Measurements from ENCODE around the gene TOGARAM2. TPM values are rescaled to one million over a fixed set of nuclear protein-coding genes. Genes with fewer than 3 reads are reported as not detected.

The TOGARAM2 gene
- total and polyA plus RNA-seq, 10 of the 15 experiments (the other 5 are each of a cell fraction or from before 2014, with no cell fraction given) = 0.01 to 0.06 (median 0.03) TPM; not detected in 7

DNA sequence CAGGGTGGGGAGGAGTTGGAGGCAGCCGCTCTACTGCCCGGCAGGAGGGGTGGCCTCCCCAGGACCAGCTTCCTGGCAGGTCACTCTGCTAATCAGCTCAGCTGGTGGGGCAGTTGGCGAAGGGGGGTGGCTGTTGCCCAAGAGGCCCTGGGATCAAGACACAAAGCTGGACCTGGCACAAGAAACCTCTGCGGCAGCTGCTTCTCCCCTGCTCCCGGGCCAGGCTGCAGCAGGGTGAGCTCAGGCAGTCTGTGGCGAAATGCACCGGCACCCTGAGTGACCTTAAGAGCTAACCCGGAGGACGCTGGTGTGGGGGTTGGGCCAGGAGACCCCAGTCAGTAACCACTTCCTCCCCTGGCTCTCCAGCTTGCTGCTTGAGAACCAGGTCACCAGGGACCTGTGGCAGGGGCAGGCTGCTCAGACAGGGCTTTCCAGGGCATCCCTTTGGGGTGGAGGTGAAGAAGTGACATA lies 31.1 kb downstream of the TOGARAM2 start:
- TF ChIP-seq TCF7 (IDR thresholded peaks at IDR 0.05; ENCODE audit: borderline replicate concordance) = no peak
- TF ChIP-seq STAT1 (conservative IDR thresholded peaks at IDR 0.05) = no peak
- TF ChIP-seq HDAC2 (IDR thresholded peaks at IDR 0.05) = no peak
- TF ChIP-seq CBX3 (IDR thresholded peaks at IDR 0.05; ENCODE audit: borderline replicate concordance, low read depth) = no peak
- no peak for TF ChIP-seq RAD51 (IDR thresholded peaks at IDR 0.05)
- 0 out of 2 replicates have a peak, but pooled peaks have one; percentile 48 for TF ChIP-seq NR2F1 (conservative IDR thresholded peaks at IDR 0.05)
- TF ChIP-seq SREBF2 (IDR thresholded peaks at IDR 0.05; ENCODE audit: low read length) = no peak
- TF ChIP-seq, protein P1, sequence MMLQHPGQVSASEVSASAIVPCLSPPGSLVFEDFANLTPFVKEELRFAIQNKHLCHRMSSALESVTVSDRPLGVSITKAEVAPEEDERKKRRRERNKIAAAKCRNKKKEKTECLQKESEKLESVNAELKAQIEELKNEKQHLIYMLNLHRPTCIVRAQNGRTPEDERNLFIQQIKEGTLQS (IDR thresholded peaks at IDR 0.05; ENCODE audit: borderline replicate concordance, extremely low read depth, low read depth, low read length) = no peak
- TF ChIP-seq EED (IDR thresholded peaks at IDR 0.05; ENCODE audit: low read depth) = no peak
- TF ChIP-seq SPI1 (IDR thresholded peaks at IDR 0.05; ENCODE audit: borderline replicate concordance, insufficient read depth, low read depth, low read length) = peak; percentile 57; the same call in 1 of the 2 replicates
- TF ChIP-seq, protein P2, sequence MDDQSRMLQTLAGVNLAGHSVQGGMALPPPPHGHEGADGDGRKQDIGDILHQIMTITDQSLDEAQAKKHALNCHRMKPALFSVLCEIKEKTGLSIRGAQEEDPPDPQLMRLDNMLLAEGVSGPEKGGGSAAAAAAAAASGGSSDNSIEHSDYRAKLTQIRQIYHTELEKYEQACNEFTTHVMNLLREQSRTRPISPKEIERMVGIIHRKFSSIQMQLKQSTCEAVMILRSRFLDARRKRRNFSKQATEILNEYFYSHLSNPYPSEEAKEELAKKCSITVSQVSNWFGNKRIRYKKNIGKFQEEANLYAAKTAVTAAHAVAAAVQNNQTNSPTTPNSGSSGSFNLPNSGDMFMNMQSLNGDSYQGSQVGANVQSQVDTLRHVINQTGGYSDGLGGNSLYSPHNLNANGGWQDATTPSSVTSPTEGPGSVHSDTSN (IDR thresholded peaks at IDR 0.05; ENCODE audit: insufficient replicate concordance, low read depth, low read length) = no peak
- TF ChIP-seq YBX1 (IDR thresholded peaks at IDR 0.05) = no peak
- TF ChIP-seq, protein P3, sequence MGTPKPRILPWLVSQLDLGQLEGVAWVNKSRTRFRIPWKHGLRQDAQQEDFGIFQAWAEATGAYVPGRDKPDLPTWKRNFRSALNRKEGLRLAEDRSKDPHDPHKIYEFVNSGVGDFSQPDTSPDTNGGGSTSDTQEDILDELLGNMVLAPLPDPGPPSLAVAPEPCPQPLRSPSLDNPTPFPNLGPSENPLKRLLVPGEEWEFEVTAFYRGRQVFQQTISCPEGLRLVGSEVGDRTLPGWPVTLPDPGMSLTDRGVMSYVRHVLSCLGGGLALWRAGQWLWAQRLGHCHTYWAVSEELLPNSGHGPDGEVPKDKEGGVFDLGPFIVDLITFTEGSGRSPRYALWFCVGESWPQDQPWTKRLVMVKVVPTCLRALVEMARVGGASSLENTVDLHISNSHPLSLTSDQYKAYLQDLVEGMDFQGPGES (IDR thresholded peaks at IDR 0.05) = no peak
- no peak for TF ChIP-seq NFYB (IDR thresholded peaks at IDR 0.05; ENCODE audit: insufficient read depth, low read depth, low read length)
- no peak for DNase-seq (ENCODE audit: low read depth, low spot score)
- Histone ChIP-seq H3K4me1 (ENCODE audit: control insufficient read depth, insufficient read depth, low read length) (peaks cover 14% of the 10 kb centered on the region), H2AFZ (ENCODE audit: control insufficient read depth, low read depth, low read length) (no peak overlapping the region), H3K27me3 (replicated peaks in 1 of 2; ENCODE audit: control insufficient read depth in 2 of 2, insufficient read depth in 2 of 2, low read length in 1 of 2) (no peaks in the 10 kb centered on the region), H3K27ac (ENCODE audit: control insufficient read depth, insufficient read depth) (no peak overlapping the region), H3K4me3 (no peak overlapping the region), H3K9ac (ENCODE audit: control insufficient read depth, insufficient read depth, low read length) (no peak overlapping the region), H3K79me2 (ENCODE audit: control insufficient read depth, insufficient read depth, low read length) (no peaks in the 10 kb centered on the region), H3K9me3 (replicated peaks; ENCODE audit: control insufficient read depth, insufficient read depth, low read length) (no peaks in the 10 kb centered on the region), H3K36me3 (ENCODE audit: control insufficient read depth in 2 of 2, insufficient read depth in 2 of 2, low read length in 1 of 2) (no peaks in the 10 kb centered on the region), H4K20me1 (ENCODE audit: control insufficient read depth, insufficient read depth) (no peaks in the 10 kb centered on the region), H3K4me2 (ENCODE audit: control insufficient read depth, insufficient read depth) (no peak overlapping the region)
- ChIA-PET RAD21 (ENCODE audit: unreplicated experiment) (interaction anchor here (0.6 kb wide), 2 partner anchors 36 to 156 kb away, joined by 3 to 4 read pairs; no protein-coding TSS in a partner anchor), POLR2A (interaction anchor here (1.0 kb wide), 1 partner anchor 11 kb away, joined by 3 read pairs; no protein-coding TSS in a partner anchor), CTCF (interaction anchor here (1.9 kb wide), 1 partner anchor 10 kb away, joined by 6 read pairs; no protein-coding TSS in a partner anchor), SMC1A (ENCODE audit: uncharacterized antibody, unreplicated experiment) (interaction anchor here (1.1 to 1.4 kb wide), 2 partner anchors 27 to 117 kb away, joined by 3 read pairs; no protein-coding TSS in a partner anchor)
- in situ Hi-C loops (cut with MboI) (no loop called here), intact Hi-C loops (cut with micrococcal nuclease; ENCODE audit: unreplicated experiment) (no loop called here)
- no TSS peak for BruUV-seq (replicated peaks)
- ATAC-seq = peak; percentile 49
- 34% methylated on average over 9 of the region's 9 CpGs for WGBS (ENCODE audit: insufficient coverage, insufficient replicate concordance, low lambda C conversion rate, missing lambda C conversion rate)
- no peak for FAIRE-seq
